Skeletal muscle cell (primary cell): ENCODE data around the gene PRKN.
A peak's percentile ranks its signal among the peaks of the same experiment; 100 is the strongest.

Experiments
- DNase-seq: peaks from one replicate; pipeline ENCODE4 v3.0.0-alpha.2; 2010; ENCODE audit warnings: low read depth
- H3K4me3 ChIP-seq: 2 replicates; pipeline ENCODE4 v1.5.1; 2011; ENCODE audit warnings: low read depth, mild to moderate bottlenecking, control low read depth, low read length, moderate library complexity

Gene PRKN

DNA sequence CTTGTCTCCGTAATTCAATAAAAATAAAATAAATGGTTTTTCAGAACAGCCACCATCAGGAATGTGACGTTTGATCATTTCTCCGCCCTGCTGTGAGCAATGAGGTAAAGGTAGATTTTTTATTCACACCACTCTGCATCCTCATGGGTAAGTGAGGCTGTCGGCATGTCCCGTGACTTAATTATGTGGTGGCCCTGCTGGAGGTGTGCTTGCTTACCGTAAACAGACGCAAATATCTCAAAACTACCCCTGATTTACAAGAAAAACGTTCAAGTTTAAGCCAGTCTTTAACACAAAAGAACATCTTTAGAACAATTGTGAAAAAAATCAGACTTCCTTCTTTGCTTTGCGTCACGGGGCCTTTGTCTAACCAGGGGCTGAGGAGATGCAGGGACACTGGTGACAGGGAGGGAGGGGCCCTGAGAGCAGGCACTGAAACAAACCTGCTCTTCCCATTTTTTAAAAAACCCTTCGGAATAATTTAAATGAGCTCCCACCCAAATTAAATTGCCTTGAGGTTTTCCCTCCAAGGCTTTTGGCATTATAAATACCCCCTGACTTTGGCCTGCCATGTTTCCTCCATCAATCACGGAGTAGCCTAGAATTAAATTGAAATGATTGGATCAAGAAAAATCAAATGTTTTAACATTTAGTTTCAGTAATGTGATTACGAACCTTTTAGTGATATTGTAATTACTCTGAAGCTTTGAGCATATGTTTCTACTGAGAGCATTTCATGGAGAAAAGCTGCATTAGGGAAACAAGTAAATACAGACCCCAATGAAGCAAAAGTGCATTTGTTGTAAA lies 13.4 kb downstream of the PRKN start:
- H3K4me3 ChIP-seq: no peak overlapping the region
- DNase-seq: no peak

DNA sequence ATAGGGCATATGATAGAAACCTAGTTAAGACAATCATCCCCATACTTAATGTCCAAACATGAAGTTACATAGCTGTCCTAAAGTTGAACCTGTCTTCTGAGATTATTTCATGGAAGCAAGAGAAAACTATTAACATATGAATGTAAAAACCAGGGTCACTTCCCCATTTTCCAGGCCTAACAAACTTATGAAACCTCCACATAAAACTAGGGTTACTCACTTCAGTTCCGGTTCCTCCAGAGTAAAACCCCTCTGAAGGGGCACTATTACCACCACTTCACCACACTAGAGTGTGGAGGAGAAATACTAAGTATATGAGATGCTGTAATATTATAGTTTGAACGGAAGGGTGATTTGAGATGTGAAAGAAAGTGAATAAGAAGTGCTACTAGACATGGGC lies 14.9 kb downstream of the PRKN start:
- DNase-seq: no peak

DNA sequence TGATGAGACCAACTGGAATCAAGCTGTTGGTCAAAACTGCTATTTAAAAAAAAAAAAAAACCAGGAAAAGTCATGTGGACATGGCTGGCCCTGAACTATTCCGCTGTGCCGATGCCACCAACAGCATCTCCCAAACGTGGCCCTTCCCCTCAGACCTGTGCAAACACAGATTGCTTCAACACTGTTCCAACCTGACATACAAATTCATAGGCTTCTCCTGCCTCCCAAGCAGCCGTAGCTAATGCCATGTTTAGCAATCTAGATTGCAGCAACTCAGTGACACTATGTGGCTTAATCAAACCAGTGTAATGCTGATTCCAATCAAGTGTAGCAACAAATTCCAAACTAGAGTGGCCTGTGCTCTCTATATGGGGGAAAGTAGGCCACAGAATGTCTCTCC lies 16.2 kb downstream of the PRKN start:
- no peak overlapping the region for H3K4me3 ChIP-seq
- DNase-seq: no peak

More for the DNA sequence above, 14.9 kb downstream of the PRKN start:
- no peak overlapping the region for H3K4me3 ChIP-seq

DNA sequence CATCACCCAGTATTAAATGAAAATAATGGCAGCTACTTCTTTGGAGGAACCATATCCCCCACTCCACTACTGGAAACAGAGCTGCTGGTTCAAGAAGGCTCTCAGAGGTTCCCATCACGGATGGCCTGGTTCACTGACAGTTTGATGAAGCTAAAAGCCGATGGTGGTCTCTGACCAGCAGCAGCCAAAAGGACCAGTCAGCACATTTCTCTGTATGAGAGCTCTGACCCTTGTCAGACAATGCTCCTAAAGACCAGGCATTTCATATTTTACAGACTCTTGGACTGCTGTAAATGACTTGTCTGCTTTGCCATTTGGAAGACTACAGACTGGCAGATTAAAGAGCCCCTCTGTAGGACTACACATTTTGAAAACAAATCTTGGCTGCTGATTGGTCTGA lies 16.6 kb downstream of the PRKN start:
- no peak for DNase-seq
- H3K4me3 ChIP-seq: no peak overlapping the region

DNA sequence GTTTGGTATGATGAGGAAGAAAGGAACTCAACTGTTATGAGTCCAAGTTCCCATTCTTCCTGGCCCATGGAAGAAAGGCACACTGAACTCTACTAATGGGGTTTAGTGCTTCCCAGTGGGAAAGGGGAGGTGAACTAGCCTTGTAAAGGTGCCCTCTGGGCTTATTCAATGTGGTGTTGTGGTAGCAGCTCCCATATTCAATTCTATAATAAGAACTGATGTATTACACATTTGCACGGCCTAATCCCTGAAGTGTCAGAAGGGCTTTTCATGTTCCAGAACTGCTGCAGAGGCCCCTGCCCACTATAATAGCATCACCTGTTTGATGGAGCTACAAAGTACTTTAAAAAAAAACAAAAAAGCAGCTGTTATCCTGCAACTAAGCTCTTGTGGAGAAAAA lies 17.1 kb downstream of the PRKN start:
- DNase-seq: no peak
- H3K4me3 ChIP-seq: no peak overlapping the region

DNA sequence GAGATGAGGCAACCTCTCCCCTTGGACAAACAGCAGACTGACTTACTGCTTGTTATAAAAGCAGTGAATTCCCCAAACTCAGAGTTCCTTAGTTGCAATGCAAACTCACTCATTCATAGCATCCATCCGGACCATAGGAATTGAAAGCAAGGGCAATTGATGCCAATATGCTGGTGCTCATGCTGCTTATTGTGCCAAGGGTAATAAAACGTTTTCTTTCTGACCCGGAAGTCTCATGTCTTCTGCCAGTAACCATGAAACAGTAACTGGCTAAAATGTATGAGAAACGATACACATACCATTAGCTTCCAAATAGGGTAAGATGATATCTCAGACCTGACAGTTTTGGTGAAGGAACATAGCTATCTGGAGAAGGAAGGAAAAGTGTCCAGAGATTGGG lies 18.1 kb downstream of the PRKN start:
- DNase-seq: no peak
- H3K4me3 ChIP-seq: no peak overlapping the region

DNA sequence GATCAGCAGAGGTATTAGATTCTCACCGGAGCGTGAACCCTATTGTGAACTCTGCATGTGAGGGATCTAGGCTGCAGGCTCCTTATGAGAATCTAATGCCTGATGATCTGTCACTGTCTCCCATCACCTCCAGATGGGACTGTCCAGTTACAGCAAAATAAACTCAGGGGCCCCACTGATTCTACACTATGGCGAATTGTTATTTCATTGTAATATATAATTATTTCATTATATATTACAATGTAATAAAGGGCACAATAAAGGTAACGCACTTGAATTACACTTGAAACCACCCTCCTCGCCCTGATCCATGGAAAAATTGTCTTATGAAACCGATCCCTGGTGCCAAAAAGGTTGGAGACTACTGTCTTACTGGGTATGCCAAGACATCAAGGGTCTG lies 18.6 kb downstream of the PRKN start:
- no peak overlapping the region for H3K4me3 ChIP-seq
- DNase-seq: no peak

DNA sequence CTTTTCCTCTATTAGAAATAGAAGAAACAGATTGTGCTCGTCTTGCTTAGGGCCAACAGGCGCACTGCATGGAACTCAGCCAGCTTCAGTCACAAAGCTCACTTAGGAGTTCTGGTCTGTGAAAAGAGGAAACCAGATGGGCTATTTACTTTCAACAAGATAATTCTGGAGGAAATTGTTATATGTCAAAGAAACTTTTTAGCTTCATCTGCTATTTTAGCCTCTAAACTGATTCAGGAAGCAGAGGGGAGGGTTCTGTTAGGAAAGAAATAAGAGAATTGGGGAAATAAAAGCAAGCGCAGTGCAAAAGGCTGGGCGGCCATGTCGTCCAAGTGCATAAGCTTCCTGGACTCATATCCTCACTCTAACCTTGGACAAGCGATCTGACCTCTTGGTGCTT lies 21.3 kb downstream of the PRKN start:
- DNase-seq: no peak
- no peak overlapping the region for H3K4me3 ChIP-seq

DNA sequence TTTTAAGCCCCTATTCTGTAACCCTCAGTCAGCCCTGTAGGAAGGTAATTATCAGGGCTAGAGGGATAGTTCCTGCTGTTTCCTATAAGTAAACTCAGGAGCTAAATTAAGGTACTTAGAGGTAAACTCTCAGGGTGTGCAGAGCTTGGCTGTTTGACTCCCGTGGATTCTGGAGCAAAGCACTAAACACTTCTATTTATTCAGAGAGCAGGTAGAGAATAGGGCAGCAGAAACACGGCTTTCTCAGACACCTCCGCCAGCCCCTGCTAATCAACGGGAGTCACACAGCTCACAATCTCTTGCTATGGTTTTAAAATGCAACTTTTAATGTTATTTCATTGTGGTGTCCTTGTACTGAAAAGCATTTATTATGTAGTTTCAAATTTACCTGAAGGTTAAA lies 21.8 kb downstream of the PRKN start:
- DNase-seq: no peak

DNA sequence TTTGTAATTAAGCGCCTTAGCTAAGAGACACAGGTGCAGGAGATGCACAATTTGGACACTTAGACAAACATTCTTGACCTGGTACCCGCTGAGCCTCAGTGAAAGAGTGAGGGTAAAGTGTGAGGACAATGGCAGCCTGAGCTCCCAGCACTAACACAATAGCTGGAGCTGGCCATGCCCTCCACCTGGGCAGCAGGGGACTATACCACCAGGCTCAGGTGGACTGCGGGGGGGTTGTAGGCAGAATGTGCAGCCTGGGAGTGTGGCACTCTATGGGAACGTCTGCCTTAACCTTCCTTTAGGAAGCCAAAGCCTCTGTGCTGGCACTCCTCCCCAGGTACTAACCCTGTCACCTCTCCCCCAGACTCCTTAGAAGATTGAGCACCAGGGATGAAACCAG lies 23.6 kb downstream of the PRKN start:
- H3K4me3 ChIP-seq: no peak overlapping the region
- no peak for DNase-seq

More for the DNA sequence above, 21.8 kb downstream of the PRKN start:
- no peak overlapping the region for H3K4me3 ChIP-seq

DNA sequence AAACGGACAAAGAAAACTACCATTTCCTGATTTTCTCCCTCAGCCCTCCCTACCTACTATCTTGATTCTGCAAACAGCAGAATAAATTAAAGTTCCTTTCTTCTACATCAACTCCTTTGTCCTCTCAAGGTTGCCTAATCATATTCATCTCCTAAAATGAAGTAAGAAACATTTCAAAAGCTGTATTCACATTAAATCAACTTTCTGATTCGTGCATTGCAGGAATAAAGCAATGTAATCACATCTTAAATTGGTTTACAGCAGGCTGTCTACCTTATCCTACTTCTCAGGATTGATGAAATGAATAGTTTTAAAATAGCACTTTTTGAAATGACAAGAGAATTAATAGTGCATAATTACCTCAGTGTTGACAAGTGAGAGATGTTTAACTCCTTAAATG lies 25.1 kb downstream of the PRKN start:
- no peak overlapping the region for H3K4me3 ChIP-seq
- DNase-seq: no peak

DNA sequence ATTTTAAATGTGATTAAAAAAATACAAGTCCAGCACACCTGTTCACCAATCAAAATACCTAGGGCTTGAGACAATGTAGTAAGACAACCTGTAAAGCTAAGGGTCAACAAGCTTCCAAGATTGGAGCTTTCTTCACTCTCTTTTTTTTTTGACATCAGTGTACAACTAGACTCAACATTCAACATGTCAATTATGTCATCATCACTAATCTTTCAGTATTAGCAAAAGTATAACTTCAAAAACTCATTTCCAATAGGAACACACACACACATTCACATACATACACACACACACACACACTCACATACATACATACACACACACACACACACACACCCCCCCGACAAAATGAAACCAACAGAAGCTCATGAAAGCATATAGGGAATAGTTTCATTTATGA lies 26.0 kb downstream of the PRKN start:
- H3K4me3 ChIP-seq: no peak overlapping the region
- DNase-seq: no peak

DNA sequence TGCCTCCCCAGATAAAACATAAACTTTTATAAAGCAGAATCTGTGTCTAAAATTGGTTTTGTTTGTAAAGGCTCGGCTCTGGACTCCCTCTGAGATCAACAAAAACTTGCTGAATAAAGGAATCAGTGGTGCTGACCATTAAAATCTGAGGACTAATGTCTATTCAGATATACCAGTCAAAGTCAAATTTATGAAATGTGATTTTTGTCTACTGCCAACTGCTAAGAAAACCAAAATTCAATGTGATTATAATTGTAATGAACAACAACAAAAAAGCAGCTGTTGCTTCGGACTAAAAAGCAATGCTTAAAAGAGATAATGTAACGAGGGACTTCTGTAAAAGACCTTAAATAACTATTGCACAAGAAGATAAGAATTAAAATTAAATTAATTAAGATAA lies 26.6 kb downstream of the PRKN start:
- H3K4me3 ChIP-seq: no peak overlapping the region
- no peak for DNase-seq

DNA sequence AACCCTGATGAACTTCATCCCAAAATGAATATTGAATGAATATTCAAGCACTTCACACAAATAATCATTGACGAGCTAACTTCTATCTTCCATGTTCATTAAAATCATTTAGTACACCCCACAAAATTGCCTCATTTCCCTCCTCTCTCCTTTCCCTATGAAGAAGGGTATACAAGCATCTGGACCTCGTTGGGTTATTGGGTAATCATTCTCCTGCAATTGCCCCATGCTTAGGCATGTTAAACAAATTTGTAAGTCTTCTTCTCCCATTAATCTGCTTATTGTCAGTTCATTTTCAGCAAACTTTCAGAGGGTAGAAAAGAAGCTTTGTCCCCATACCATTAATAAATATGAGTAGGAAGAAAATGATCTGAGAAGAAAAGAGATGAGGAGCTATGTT lies 27.6 kb downstream of the PRKN start:
- no peak for DNase-seq
- H3K4me3 ChIP-seq: no peak overlapping the region

DNA sequence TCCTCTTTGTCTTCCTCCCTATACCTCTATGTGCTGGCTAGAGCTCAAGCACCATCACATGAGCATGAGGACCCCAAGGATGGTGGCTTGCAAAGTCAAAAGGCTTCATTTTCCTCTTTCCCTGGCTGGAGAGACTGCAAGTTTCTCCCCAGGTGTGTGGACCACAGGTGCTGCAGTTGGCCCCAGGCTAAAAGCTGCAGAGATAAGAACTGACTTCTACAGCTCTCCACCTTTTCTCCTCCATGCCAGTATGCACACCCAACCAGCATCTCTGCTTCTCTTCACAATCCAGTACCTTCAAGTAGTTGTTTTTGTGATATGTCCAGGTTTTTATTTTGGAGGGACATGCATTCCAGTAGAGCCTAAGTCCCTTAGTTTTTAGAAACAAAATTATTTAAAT lies 29.1 kb downstream of the PRKN start:
- no peak overlapping the region for H3K4me3 ChIP-seq
- no peak for DNase-seq

DNA sequence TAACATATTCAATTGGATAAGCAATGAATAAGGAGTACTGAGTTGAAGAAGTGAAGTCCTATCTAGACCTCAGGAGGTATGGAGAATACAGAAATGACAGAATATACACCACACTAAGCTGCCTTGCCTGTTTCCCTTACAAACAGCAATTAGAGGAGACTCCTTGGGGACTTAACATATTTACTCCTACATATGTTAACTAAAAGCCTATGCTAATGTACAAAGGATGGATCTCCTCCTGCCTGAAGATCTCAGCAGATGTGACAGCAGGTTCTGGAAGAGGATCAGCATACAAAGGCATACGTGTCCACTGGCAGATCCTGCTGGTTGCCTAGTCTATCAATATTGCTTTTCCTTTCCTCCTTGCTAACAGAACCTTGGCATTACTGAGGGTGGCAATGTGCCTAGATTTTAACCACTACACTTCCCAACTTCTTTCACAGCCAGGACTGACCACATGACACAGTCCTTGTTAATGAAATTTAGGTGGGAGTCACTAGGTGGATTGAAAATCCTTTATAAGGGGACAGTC lies 29.6 kb downstream of the PRKN start:
- no peak for DNase-seq
- H3K4me3 ChIP-seq: no peak overlapping the region

DNA sequence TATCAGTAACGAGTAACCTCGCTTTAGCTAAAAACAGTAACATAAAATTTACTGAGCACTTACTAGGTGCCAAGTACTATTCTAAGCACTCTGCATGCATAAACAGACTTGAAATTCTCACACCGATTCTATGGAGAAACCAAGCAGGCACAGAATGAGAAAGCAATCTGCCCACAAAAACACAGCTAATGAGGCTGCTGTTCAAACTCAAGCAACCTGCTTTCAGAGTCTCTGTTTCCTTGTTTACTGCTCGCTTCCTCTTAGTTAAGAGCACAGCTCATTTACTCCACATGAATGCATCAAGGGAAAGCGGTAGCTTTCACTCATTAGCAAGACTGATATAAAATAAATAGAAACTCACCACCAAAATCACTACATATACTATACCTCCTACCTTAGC lies 37.4 kb downstream of the PRKN start:
- H3K4me3 ChIP-seq: no peak overlapping the region
- no peak for DNase-seq

DNA sequence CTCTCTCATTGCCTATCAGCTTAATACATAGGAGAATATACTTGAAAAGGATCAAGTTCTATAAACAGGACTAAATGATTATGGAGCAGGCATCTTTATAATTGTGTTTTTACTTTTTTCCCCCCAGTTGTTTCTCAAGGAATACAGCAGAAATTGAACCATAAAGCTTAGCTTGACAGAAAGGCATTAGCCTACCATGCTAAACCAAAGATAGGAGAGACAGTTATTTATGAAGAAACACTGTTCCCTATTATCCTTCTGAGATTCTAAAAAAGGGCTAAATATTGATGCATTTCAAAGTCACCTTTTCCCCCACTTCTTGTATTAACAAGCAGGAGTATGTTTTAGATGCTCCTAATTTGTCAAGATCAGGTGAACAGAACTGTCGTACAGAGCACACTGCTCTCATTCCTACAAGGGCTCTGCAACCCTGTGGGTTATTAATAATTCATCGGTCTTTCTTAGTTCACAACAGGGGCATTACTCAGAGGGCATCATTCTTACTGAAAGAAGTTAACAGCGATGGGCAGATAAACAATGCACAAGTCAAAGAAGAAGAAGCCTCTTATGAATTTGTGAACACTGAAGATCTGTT lies 38.7 kb downstream of the PRKN start:
- no peak overlapping the region for H3K4me3 ChIP-seq
- no peak for DNase-seq

DNA sequence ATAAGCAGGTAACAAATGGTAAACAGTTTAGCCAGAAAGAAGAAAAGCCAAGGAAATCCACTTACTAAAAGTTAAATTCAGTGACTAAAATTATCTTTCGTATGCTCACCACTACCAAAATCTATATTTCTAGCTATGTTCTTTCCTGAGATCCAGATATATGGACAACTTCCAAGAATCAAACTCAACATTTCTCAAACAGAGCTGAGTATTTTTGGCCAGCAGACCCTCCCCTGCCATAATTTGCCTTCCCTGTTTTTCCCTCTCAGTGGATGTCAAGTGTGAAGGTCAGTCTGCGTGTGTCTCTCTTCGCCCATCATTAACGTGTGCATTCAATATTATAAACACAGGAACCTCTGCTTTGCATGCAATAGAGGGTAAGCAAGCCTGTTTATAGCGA lies 42.0 kb downstream of the PRKN start:
- no peak overlapping the region for H3K4me3 ChIP-seq
- DNase-seq: no peak

DNA sequence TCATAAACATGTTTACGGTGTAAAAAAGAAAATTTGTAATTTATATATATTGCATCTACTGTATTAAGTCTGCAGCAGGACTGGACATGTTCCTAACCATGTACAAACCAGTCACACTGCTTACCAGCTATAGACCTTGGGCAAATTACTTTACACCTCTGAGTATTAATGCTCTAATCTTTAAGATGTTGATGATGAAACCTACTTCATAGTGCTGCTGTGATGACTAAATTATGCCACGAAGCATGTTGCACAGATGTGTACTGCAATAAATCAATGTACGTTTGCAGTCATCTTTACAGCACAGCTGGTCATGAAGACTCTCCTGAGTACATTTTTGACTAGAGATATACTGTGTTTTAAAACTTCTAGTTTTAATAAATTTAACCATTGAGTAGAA lies 42.6 kb downstream of the PRKN start:
- peak; percentile 8 for DNase-seq
- H3K4me3 ChIP-seq: no peak overlapping the region

DNA sequence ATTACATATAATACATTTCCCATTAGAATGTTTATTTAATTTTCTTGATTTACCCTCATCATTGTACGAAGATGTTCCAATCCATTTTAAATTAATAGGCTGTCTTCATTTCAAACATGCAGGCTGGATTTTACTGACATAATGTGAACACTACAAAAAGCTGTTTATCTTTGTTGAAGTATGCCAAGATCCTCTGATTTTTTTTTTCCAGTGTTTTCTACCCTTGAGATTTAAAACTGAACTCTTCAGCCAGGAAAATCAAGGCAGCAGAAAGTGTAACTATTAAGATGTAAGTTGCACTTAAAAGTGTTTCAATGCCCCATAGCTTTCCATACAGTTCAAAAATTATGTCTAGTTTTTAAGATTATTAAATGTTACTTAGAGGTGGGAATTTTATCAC lies 43.5 kb downstream of the PRKN start:
- DNase-seq: no peak
- H3K4me3 ChIP-seq: no peak overlapping the region
